ENCODE data around the gene SSR2.

SSR2 gene

DNA sequence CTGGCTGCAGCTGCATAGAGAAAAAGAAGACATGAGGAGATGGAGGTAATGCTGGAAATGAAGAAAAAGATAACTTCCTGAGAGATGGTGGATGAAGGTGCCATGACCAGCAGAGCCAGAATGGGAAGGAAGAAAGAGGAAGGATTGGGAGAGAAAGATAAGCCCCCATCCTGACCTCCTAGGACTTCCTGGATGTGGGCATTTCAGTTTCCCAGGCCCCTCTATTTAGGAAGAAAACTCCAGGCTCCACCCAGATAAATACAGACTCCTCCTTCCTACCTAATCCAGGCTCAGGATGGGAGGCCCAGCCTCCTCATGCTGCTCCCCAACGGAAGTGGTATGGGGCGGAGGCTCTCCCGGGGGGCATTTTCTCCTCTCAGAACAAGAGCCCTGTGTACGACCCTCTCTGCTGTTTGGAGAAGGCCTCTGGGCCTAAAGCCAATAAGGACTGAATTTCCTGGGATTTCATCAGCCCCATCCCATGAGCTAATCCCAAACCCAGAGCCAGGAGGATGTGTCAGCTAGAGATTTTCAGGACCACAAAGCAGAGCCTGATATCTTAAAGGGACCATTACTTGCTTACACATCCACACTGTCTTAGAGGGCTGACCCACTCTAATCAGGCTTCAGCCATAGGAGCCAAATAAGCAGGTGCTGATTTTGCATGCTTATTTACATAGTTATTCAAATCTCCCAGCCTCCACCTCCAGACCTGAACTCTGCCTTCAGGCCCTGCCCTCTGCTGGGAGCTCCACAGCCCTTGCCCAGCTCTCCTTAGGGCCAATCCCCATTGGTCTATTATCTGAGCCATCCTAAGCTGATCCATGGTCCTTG, 37.3 kb downstream of the SSR2 start:
- H3K4me3 ChIP-seq (IDR thresholded peaks at IDR 0.05; ENCODE audit: insufficient read depth, low read depth, low read length), result no peak overlapping the region
- H3K9ac ChIP-seq, result no peak overlapping the region
- H3K27ac ChIP-seq, result no peak overlapping the region
- H3K36me3 ChIP-seq (ENCODE audit: insufficient read depth), result no peaks in the 10 kb centered on the region
- H3K4me2 ChIP-seq, result peak overlapping the region; percentile 4; the same call in 1 of the 2 replicates
- H3K27me3 ChIP-seq (ENCODE audit: insufficient read depth, low read depth), result no peaks in the 10 kb centered on the region
- H2AFZ ChIP-seq (ENCODE audit: low read depth), result no peak overlapping the region
- no peak for TF ChIP-seq CTCF (conservative IDR thresholded peaks at IDR 0.05; ENCODE audit: low read depth, low read length)
- H3K79me2 ChIP-seq (ENCODE audit: insufficient read depth, low read depth), result peaks cover 41% of the 10 kb centered on the region
- no peaks in the 10 kb centered on the region for H4K20me1 ChIP-seq (ENCODE audit: insufficient read depth)
- H3K4me1 ChIP-seq (ENCODE audit: low read depth, poor library complexity, severe bottlenecking), result peaks cover 60% of the 10 kb centered on the region

GRCh38 chr1:155982106-155982505, 38.6 kb downstream of the SSR2 start:
- Histone ChIP-seq H3K27me3 (ENCODE audit: insufficient read depth, low read depth) (no peaks in the 10 kb centered on the region), H3K79me2 (ENCODE audit: insufficient read depth, low read depth) (peaks cover 54% of the 10 kb centered on the region), H3K4me3 (IDR thresholded peaks at IDR 0.05; ENCODE audit: insufficient read depth, low read depth, low read length) (no peak overlapping the region), H3K27ac (peak overlapping the region; percentile 80; the same call in 1 of the 2 replicates), H2AFZ (ENCODE audit: low read depth) (no peak overlapping the region), H3K4me1 (ENCODE audit: low read depth, poor library complexity, severe bottlenecking) (peaks cover 59% of the 10 kb centered on the region), H4K20me1 (ENCODE audit: insufficient read depth) (no peaks in the 10 kb centered on the region), H3K4me2 (peak overlapping the region; percentile 95), H3K36me3 (ENCODE audit: insufficient read depth) (no peaks in the 10 kb centered on the region), H3K9ac (no peak overlapping the region)
- no peak for TF ChIP-seq CTCF (conservative IDR thresholded peaks at IDR 0.05; ENCODE audit: low read depth, low read length)

DNA sequence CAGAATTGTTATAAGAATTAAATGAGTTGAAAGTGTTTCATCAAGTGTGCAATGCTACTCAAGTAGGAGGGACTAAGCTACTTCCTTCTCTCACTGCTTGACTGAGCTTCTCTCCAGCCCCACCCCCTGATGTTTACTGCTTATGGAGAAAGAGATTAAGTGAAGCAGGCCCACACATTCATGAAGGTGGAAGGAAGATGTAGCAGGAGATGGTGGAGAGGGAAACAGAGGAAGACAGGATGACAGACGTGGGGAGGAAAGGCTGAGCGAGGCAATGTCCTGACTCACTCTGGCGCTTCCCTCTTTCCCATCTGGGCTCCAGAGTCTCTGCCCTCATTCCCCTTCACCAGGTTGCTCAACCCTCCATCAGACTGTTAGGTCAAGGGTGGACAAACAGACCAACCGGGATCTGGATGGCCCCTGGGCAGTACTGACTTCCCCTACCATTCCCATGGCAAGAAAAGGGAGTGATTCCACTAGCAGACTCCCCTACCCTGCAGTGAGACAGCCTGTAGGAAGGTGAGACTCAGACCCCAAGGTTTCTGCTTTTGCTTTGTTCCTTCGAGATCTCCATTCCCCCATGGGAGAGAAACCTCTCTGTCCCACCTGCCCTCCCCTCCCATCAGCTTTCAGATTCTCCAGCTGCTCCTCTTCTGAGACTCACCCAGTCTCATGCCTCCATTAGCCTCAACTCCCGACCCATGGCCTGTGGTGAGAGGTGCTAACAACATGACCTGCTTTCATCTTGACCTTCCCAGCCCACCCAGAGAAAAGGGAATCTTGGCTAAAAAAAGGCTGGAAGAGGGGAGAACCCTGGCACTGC, 39.3 kb downstream of the SSR2 start:
- H3K27me3 ChIP-seq (ENCODE audit: insufficient read depth, low read depth), result no peaks in the 10 kb centered on the region
- H3K4me1 ChIP-seq (ENCODE audit: low read depth, poor library complexity, severe bottlenecking), result peaks cover 54% of the 10 kb centered on the region
- no peaks in the 10 kb centered on the region for H4K20me1 ChIP-seq (ENCODE audit: insufficient read depth)
- peak overlapping the region; percentile 95 for H3K4me2 ChIP-seq
- peak overlapping the region; percentile 80 for H3K27ac ChIP-seq
- H3K36me3 ChIP-seq (ENCODE audit: insufficient read depth), result no peaks in the 10 kb centered on the region
- H3K79me2 ChIP-seq (ENCODE audit: insufficient read depth, low read depth), result peaks cover 61% of the 10 kb centered on the region
- no peak overlapping the region for H3K4me3 ChIP-seq (IDR thresholded peaks at IDR 0.05; ENCODE audit: insufficient read depth, low read depth, low read length)
- no peak for TF ChIP-seq CTCF (conservative IDR thresholded peaks at IDR 0.05; ENCODE audit: low read depth, low read length)
- H2AFZ ChIP-seq (ENCODE audit: low read depth), result no peak overlapping the region
- no peak overlapping the region; the same call in 1 of the 2 replicates for H3K9ac ChIP-seq

GRCh38 chr1:155979597-155980343, 41.0 kb downstream of the SSR2 start:
- TF ChIP-seq CTCF (conservative IDR thresholded peaks at IDR 0.05; ENCODE audit: low read depth, low read length), result peak; percentile 9; the same call in 1 of the 2 replicates

More at GRCh38 chr1:155979597-155980343, 41.0 kb downstream of the SSR2 start:
- peak overlapping the region; percentile 83 for H3K9ac ChIP-seq
- peak overlapping the region; percentile 95 for H3K4me2 ChIP-seq
- peaks cover 12% of the 10 kb centered on the region for H4K20me1 ChIP-seq (ENCODE audit: insufficient read depth)
- no peaks in the 10 kb centered on the region for H3K36me3 ChIP-seq (ENCODE audit: insufficient read depth)
- H3K27me3 ChIP-seq (ENCODE audit: insufficient read depth, low read depth), result no peaks in the 10 kb centered on the region
- peaks cover 78% of the 10 kb centered on the region for H3K79me2 ChIP-seq (ENCODE audit: insufficient read depth, low read depth)
- peak overlapping the region; percentile 80 for H3K27ac ChIP-seq
- H3K4me3 ChIP-seq (IDR thresholded peaks at IDR 0.05; ENCODE audit: insufficient read depth, low read depth, low read length), result peak overlapping the region; percentile 99
- peak overlapping the region; percentile 55; the same call in 1 of the 2 replicates for H2AFZ ChIP-seq (ENCODE audit: low read depth)
- H3K4me1 ChIP-seq (ENCODE audit: low read depth, poor library complexity, severe bottlenecking), result peaks cover 69% of the 10 kb centered on the region
